Measurements from ENCODE around the gene TEC. TPM values are rescaled to one million over a fixed set of nuclear protein-coding genes. Genes with fewer than 3 reads are reported as not detected.

Gene TEC
- polyA plus RNA-seq, 10 donors, result 0.57 to 1.1 (median 0.83) TPM

Other genes starting within 250 kb of the TEC start
- 1 to 10 TPM in 3 of 10 donors, under 1 TPM in 7; 0.30 to 3.1 (median 0.60) TPM for gene TXK, start 135.6 kb downstream of the TEC start, polyA plus RNA-seq (ENCODE audit: insufficient read length in 10 of 10)
- gene SLAIN2, start 71.7 kb upstream of the TEC start, polyA plus RNA-seq (ENCODE audit: insufficient read length in 10 of 10), result 10 to 100 TPM; 48.1 to 71.5 (median 57.2) TPM
- gene SLC10A4, start 213.5 kb upstream of the TEC start, polyA plus RNA-seq (ENCODE audit: insufficient read length in 10 of 10), result 1 to 10 TPM in 1 of 10 donors, under 1 TPM in 9; 0.26 to 1.3 (median 0.67) TPM
- gene ZAR1, start 220.4 kb upstream of the TEC start, polyA plus RNA-seq (ENCODE audit: insufficient read length in 10 of 10), result not detected